Measurements from ENCODE around the gene LRRTM4. TPM values are rescaled to one million over a fixed set of nuclear protein-coding genes. Genes with fewer than 3 reads are reported as not detected.

LRRTM4 gene
- polyA plus RNA-seq, 2 of the 4 experiments (the other 2 are of a cell fraction) = 0.03 TPM; not detected in 1

DNA sequence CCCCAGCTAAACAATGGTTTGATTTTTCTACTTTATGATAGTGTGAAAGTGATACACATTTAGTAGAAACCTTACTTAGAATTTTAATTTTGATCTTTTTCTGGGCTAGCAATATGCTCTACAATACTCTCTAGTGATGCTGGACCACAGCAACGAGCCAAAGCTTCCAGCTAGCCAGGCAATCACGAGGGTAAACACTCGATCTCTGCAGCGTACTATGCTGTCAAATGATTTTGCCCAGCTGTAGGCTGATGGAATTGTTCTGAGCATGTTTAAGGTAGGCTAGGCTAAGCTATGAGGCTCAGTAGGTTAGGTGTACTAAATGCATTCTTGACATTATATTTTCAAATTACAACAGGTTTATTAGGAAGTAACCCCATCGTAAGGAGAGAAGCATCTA lies 207.5 kb downstream of the LRRTM4 start:
- no peak overlapping the region for H3K27ac ChIP-seq
- H3K9me3 ChIP-seq = peaks cover 8% of the 10 kb centered on the region; the same call in 1 of the 3 replicates
- H3K4me1 ChIP-seq = no peaks in the 10 kb centered on the region
- no peak overlapping the region for H3K4me2 ChIP-seq
- POLR2A ChIA-PET = no interaction called here
- ATAC-seq = no peak
- no peak for FAIRE-seq
- WGBS (ENCODE audit: missing lambda C conversion rate) = 0% methylated on average over 5 of the region's 5 CpGs
- H3K4me3 ChIP-seq = no peak overlapping the region
- CTCF ChIA-PET = no interaction called here
- no peak for DNase-seq (ENCODE audit: low read depth in 1 of 2, low spot score in 1 of 2)
- TF ChIP-seq, protein P1, sequence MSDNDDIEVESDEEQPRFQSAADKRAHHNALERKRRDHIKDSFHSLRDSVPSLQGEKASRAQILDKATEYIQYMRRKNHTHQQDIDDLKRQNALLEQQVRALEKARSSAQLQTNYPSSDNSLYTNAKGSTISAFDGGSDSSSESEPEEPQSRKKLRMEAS (IDR thresholded peaks at IDR 0.05) = no peak
- no peak for TF ChIP-seq CEBPB (IDR thresholded peaks at IDR 0.05)
- TF ChIP-seq, protein P2, sequence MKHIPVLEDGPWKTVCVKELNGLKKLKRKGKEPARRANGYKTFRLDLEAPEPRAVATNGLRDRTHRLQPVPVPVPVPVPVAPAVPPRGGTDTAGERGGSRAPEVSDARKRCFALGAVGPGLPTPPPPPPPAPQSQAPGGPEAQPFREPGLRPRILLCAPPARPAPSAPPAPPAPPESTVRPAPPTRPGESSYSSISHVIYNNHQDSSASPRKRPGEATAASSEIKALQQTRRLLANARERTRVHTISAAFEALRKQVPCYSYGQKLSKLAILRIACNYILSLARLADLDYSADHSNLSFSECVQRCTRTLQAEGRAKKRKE (CRISPR knock-in tag; IDR thresholded peaks at IDR 0.05; ENCODE audit: low read depth) = no peak
- TF ChIP-seq GATA3 (IDR thresholded peaks at IDR 0.05; ENCODE audit: borderline replicate concordance) = no peak
- TF ChIP-seq, protein P3, sequence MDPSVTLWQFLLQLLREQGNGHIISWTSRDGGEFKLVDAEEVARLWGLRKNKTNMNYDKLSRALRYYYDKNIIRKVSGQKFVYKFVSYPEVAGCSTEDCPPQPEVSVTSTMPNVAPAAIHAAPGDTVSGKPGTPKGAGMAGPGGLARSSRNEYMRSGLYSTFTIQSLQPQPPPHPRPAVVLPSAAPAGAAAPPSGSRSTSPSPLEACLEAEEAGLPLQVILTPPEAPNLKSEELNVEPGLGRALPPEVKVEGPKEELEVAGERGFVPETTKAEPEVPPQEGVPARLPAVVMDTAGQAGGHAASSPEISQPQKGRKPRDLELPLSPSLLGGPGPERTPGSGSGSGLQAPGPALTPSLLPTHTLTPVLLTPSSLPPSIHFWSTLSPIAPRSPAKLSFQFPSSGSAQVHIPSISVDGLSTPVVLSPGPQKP (IDR thresholded peaks at IDR 0.05; ENCODE audit: low read depth, low read length) = no peak
- no peak for TF ChIP-seq EHF (CRISPR knock-in tag; IDR thresholded peaks at IDR 0.05)
- TF ChIP-seq HDAC2 (IDR thresholded peaks at IDR 0.05) = no peak
- no peak for TF ChIP-seq KDM1A (IDR thresholded peaks at IDR 0.05; ENCODE audit: low read depth)
- TF ChIP-seq, protein P4, sequence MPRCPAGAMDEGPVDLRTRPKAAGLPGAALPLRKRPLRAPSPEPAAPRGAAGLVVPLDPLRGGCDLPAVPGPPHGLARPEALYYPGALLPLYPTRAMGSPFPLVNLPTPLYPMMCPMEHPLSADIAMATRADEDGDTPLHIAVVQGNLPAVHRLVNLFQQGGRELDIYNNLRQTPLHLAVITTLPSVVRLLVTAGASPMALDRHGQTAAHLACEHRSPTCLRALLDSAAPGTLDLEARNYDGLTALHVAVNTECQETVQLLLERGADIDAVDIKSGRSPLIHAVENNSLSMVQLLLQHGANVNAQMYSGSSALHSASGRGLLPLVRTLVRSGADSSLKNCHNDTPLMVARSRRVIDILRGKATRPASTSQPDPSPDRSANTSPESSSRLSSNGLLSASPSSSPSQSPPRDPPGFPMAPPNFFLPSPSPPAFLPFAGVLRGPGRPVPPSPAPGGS (IDR thresholded peaks at IDR 0.05) = no peak
- no peak for TF ChIP-seq POLR2AphosphoS2 (conservative IDR thresholded peaks at IDR 0.05; ENCODE audit: low read length)
- no peak for TF ChIP-seq CBX8 (IDR thresholded peaks at IDR 0.05)
- no peak for TF ChIP-seq NPAS2 (CRISPR knock-in tag; IDR thresholded peaks at IDR 0.05; ENCODE audit: borderline replicate concordance)
- TF ChIP-seq SMC3 (IDR thresholded peaks at IDR 0.05) = no peak
- no peak for TF ChIP-seq EP300 (IDR thresholded peaks at IDR 0.05)
- no peak for TF ChIP-seq BHLHE40 (IDR thresholded peaks at IDR 0.05; ENCODE audit: low read depth, low read length)
- no peak for TF ChIP-seq ESRRA (IDR thresholded peaks at IDR 0.05; ENCODE audit: borderline replicate concordance, low read length)

DNA sequence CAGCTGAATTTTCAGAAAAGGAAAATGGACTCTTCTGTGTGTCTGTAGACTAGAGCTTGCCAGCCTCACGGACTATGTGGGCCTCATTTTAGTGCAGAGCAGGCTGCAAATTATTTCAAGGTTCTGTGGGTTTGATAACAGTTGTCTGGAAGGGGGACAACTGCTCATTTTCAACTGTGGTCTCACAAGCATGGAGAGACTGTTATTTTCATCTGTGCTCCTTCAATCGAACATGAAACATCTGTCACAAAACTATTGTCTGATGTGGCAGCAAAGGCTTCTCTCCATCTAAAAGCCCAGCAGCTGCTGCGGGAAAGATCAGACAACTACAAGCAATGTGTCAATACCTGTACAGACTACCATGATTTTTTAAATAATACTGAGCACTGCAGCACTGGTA lies 211.8 kb downstream of the LRRTM4 start:
- no peaks in the 10 kb centered on the region for H3K4me1 ChIP-seq
- no peak overlapping the region for H3K4me2 ChIP-seq
- DNase-seq (ENCODE audit: low read depth in 1 of 2, low spot score in 1 of 2) = no peak
- 0% methylated on average over 3 of the region's 3 CpGs for WGBS (ENCODE audit: missing lambda C conversion rate)
- POLR2A ChIA-PET = no interaction called here
- ATAC-seq = no peak
- no peak overlapping the region for H3K27ac ChIP-seq
- no peak overlapping the region for H3K4me3 ChIP-seq
- peaks cover 4% of the 10 kb centered on the region; the same call in 1 of the 3 replicates for H3K9me3 ChIP-seq
- no peak for FAIRE-seq
- TF ChIP-seq ZNF302 (CRISPR knock-in tag; IDR thresholded peaks at IDR 0.05) (no peak), POLR2A (IDR thresholded peaks at IDR 0.05; ENCODE audit: low read length) (no peak), POLR2AphosphoS2 (conservative IDR thresholded peaks at IDR 0.05; ENCODE audit: low read length) (no peak), RFX5 (IDR thresholded peaks at IDR 0.05) (no peak), RARB (CRISPR knock-in tag; IDR thresholded peaks at IDR 0.05) (no peak), NFE2L2 (conservative IDR thresholded peaks at IDR 0.05; ENCODE audit: low read length) (no peak), KDM5A (IDR thresholded peaks at IDR 0.05) (no peak), HOXA7 (CRISPR knock-in tag; IDR thresholded peaks at IDR 0.05) (no peak), RCOR1 (IDR thresholded peaks at IDR 0.05; ENCODE audit: low read depth, low read length) (no peak), SMC3 (IDR thresholded peaks at IDR 0.05) (no peak), ZC3H11A (IDR thresholded peaks at IDR 0.05) (no peak), RNF2 (IDR thresholded peaks at IDR 0.05; ENCODE audit: borderline replicate concordance, low read depth) (no peak)
- TF ChIP-seq, protein P5, sequence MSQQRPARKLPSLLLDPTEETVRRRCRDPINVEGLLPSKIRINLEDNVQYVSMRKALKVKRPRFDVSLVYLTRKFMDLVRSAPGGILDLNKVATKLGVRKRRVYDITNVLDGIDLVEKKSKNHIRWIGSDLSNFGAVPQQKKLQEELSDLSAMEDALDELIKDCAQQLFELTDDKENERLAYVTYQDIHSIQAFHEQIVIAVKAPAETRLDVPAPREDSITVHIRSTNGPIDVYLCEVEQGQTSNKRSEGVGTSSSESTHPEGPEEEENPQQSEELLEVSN (IDR thresholded peaks at IDR 0.05; ENCODE audit: borderline replicate concordance, low read depth) = no peak
- TF ChIP-seq, protein P6, sequence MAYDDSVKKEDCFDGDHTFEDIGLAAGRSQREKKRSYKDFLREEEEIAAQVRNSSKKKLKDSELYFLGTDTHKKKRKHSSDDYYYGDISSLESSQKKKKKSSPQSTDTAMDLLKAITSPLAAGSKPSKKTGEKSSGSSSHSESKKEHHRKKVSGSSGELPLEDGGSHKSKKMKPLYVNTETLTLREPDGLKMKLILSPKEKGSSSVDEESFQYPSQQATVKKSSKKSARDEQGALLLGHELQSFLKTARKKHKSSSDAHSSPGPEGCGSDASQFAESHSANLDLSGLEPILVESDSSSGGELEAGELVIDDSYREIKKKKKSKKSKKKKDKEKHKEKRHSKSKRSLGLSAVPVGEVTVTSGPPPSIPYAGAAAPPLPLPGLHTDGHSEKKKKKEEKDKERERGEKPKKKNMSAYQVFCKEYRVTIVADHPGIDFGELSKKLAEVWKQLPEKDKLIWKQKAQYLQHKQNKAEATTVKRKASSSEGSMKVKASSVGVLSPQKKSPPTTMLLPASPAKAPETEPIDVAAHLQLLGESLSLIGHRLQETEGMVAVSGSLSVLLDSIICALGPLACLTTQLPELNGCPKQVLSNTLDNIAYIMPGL (CRISPR knock-in tag; IDR thresholded peaks at IDR 0.05; ENCODE audit: borderline replicate concordance) = no peak
- TF ChIP-seq, protein P4 (IDR thresholded peaks at IDR 0.05) = no peak
- CTCF ChIA-PET = no interaction called here
